Gastroesophageal sphincter (tissue), 4 donors: Measurements from ENCODE around the gene DST. TPM values are rescaled to one million over a fixed set of nuclear protein-coding genes. Genes with fewer than 3 reads are reported as not detected.

Experiments
- ATAC-seq: fragments of 150-250 bp; one replicate; pipeline ENCODE4 v1.9.1; 2016; ENCODE audit warnings: mild to moderate bottlenecking, moderate library complexity
- H3K27ac ChIP-seq, 4 donors: fragments of 200-600 bp; sonication (generic) in 3 of 4; 1 replicate in 3 of 4; 2 replicates in 1 of 4; pipeline ENCODE4 v1.5.1; 2016 to 2019
- H3K27me3 ChIP-seq: fragments of 200-600 bp; sonication (generic); one replicate; pipeline ENCODE4 v1.5.1; 2019
- H3K36me3 ChIP-seq, 2 donors: fragments of 200-600 bp; sonication (generic); one replicate each; pipeline ENCODE4 v1.5.1; 2019; ENCODE audit warnings: control low read depth in 1 of 2
- H3K4me1 ChIP-seq, 3 donors: fragments of 200-600 bp; sonication (generic); 1 replicate in 2 of 3; 2 replicates in 1 of 3; pipeline ENCODE4 v1.5.1; 2016 to 2019; ENCODE audit warnings: control low read depth in 2 of 3
- H3K4me3 ChIP-seq, 2 donors: fragments of 200-600 bp; sonication (generic); one replicate each; pipeline ENCODE4 v1.5.1; 2019; ENCODE audit warnings: mild to moderate bottlenecking in 1 of 2, moderate library complexity in 1 of 2
- H3K9me3 ChIP-seq, 3 donors: fragments of 200-600 bp; sonication (generic); one replicate each; pipeline ENCODE4 v1.5.1; 2017 to 2019; ENCODE audit warnings: control low read depth in 2 of 3
- EP300 ChIP-seq: sonication (generic); formaldehyde crosslinking; IDR thresholded peaks from one replicate; pipeline ENCODE4 v1.6.1; 2017; ENCODE audit warnings: antibody characterized with exemption, mild to moderate bottlenecking
- POLR2A ChIP-seq, 2 donors: fragments of 450-650 bp; IDR thresholded peaks; one replicate each; pipeline ENCODE4 v1.6.1; 2017; ENCODE audit warnings: antibody characterized with exemption in 2 of 2, mild to moderate bottlenecking in 2 of 2, moderate library complexity in 1 of 2
- POLR2AphosphoS5 ChIP-seq: sonication (generic); formaldehyde crosslinking; IDR thresholded peaks from one replicate; pipeline ENCODE4 v1.6.1; 2017; ENCODE audit warnings: antibody characterized with exemption
- WGBS, 2 donors: methylation state at CpG; one replicate each; pipeline ENCODE4 v1.1.5; 2018; ENCODE audit warnings: low coverage in 1 of 2; 5-methylcytosine and 5-hydroxymethylcytosine counted together
- total RNA-seq, 4 donors: library from RNA; depleted of rRNA; stranded (reverse); fragments of >200 nt; gene quantifications; one replicate each; pipeline ENCODE4 v1.1.0, GENCODE V29; 2016
- TF ChIP-seq, protein P1 (sequence below), 4 experiments: fragments of 200-600 bp in 2 of 4; fragments of 450-650 bp in 2 of 4; sonication (generic) in 1 of 4; IDR thresholded peaks; one replicate each; pipeline ENCODE4 v1.5.1; 2017 to 2019; ENCODE audit warnings: antibody characterized with exemption in 4 of 4, mild to moderate bottlenecking in 2 of 4, moderate library complexity in 2 of 4

DST gene
- total RNA-seq, 4 donors from 2014 or later, result 442 to 716 (median 661) TPM

DNA sequence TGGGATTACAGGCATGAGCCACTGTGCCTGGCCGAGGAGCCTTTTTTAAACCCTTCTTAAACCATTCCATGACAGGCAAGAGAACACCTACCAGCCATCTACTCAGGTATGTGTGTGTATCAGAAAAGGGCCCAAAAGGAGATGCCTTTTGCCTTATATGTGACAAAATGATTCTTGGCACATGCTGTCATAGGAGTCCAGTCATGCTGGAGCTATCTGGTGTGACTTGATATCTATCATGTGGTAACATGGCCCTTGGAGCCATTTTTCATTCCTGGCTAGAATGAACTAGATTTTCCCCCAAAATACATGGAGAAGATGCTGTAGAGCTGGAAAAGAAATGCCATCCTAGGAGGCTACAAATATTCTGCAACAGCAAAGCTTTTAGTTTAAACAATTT, 129.1 kb downstream of the DST start:
- H3K4me3 ChIP-seq, result no peak overlapping the region
- WGBS, 2 donors, result 86 to 100% methylated on average over 1 of the region's 1 CpG
- peaks cover 36 to 93% (median 44%) of the 10 kb centered on the region in 3 donors for H3K4me1 ChIP-seq
- H3K27me3 ChIP-seq, result no peaks in the 10 kb centered on the region
- H3K36me3 ChIP-seq, result peaks cover 0 to 50% of the 10 kb centered on the region in 2 donors
- peak overlapping the region; percentile 77 to 89 (median 86) for H3K27ac ChIP-seq
- ATAC-seq, result no peak
- TF ChIP-seq, protein P1, sequence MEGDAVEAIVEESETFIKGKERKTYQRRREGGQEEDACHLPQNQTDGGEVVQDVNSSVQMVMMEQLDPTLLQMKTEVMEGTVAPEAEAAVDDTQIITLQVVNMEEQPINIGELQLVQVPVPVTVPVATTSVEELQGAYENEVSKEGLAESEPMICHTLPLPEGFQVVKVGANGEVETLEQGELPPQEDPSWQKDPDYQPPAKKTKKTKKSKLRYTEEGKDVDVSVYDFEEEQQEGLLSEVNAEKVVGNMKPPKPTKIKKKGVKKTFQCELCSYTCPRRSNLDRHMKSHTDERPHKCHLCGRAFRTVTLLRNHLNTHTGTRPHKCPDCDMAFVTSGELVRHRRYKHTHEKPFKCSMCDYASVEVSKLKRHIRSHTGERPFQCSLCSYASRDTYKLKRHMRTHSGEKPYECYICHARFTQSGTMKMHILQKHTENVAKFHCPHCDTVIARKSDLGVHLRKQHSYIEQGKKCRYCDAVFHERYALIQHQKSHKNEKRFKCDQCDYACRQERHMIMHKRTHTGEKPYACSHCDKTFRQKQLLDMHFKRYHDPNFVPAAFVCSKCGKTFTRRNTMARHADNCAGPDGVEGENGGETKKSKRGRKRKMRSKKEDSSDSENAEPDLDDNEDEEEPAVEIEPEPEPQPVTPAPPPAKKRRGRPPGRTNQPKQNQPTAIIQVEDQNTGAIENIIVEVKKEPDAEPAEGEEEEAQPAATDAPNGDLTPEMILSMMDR (IDR thresholded peaks at IDR 0.05), result no peak
- TF ChIP-seq POLR2AphosphoS5 (no peak), POLR2A (IDR thresholded peaks at IDR 0.05) (no peak), EP300 (no peak)
- H3K9me3 ChIP-seq, result no peaks in the 10 kb centered on the region

DNA sequence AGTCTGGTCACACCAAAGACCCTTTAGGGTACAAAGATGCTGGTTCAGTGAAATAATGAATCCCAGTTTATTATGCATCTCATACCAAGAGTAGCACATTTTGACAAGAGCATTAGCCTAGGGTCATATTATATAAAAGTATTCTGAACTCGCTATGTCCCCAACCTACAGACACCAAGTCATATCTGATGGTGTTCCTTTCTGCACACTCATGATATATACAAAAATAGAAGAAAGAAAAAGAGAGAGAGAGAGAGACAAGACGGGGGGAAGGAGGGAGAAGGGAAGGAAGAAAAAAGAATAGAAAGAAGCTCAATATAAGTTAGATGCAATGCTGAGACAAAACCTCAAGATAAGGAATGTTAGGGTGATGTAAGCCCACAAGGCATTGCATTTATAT, 131.1 kb downstream of the DST start:
- ATAC-seq, result no peak
- Histone ChIP-seq H3K4me3 (no peak overlapping the region), H3K36me3 (peaks cover 0 to 60% of the 10 kb centered on the region in 2 donors), H3K9me3 (no peaks in the 10 kb centered on the region), H3K27me3 (no peaks in the 10 kb centered on the region), H3K4me1 (peaks cover 30 to 93% (median 44%) of the 10 kb centered on the region in 3 donors), H3K27ac (peak overlapping the region; percentile 78 to 88 (median 81))
- 15 to 52% methylated on average over 2 of the region's 2 CpGs for WGBS, 2 donors
- no peak for TF ChIP-seq POLR2A (IDR thresholded peaks at IDR 0.05)
- no peak for TF ChIP-seq EP300
- TF ChIP-seq, protein P1 (IDR thresholded peaks at IDR 0.05), result no peak

DNA sequence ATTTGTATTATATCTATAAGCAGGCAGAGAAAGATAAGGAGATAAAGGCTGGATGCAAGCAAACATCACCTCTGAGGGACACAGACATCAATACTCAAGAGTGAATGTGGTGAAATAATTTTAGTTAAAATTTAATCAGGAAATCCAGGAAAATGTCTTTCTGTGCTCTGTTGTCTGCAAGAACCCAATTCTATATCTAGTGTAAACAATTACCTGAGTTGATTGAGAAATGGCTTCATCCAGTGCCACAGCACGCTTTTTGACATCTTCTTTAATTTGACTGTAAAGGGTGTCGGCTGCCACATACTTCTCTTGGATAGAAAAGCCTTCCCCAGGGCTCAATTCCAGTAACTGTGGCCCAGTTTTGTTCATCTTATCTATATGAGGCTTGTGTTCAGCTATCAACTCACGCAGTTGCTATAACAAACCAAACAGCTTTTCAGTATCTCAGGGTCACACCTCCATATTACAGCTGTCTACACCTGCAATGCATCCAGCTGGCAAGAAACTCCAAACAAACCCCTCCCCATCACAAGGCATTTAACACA, 131.6 kb downstream of the DST start:
- Histone ChIP-seq H3K9me3 (no peaks in the 10 kb centered on the region), H3K4me1 (peaks cover 26 to 93% (median 43%) of the 10 kb centered on the region in 3 donors), H3K4me3 (no peak overlapping the region), H3K36me3 (peaks cover 0 to 55% of the 10 kb centered on the region in 2 donors), H3K27ac (peak overlapping the region; percentile 78 to 88 (median 81)), H3K27me3 (no peaks in the 10 kb centered on the region)
- 13 to 30% methylated on average over 3 of the region's 3 CpGs for WGBS, 2 donors
- TF ChIP-seq EP300 (no peak), POLR2AphosphoS5 (peak; percentile 6), POLR2A (IDR thresholded peaks at IDR 0.05) (no peak)
- TF ChIP-seq, protein P1 (IDR thresholded peaks at IDR 0.05), result no peak
- no peak for ATAC-seq

DNA sequence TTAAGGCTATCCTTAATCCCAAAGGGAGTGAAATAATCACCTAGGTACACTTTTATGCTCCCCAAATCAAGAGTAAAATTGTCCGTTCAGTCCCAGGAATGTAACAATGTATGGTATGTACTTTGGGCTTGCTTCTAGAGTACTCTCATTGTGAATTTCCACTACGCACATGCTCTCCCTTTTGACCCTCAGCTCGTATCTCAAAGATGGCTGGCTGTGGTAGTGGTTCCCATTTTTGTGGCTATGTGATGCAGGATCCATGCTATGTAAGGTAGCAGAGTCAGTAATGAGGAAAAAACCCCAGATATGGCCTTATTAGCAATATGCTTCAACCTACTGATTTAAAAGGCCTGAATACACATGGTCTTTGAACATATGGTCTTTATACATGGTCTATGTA, 133.7 kb downstream of the DST start:
- Histone ChIP-seq H3K9me3 (no peaks in the 10 kb centered on the region), H3K36me3 (peaks cover 0 to 50% of the 10 kb centered on the region in 2 donors), H3K27ac (peak overlapping the region; percentile 74 to 88 (median 81)), H3K4me1 (peaks cover 15 to 92% (median 40%) of the 10 kb centered on the region in 3 donors), H3K4me3 (no peak overlapping the region), H3K27me3 (no peaks in the 10 kb centered on the region)
- ATAC-seq, result no peak
- TF ChIP-seq POLR2AphosphoS5 (no peak), POLR2A (IDR thresholded peaks at IDR 0.05) (no peak), EP300 (no peak)
- TF ChIP-seq, protein P1 (IDR thresholded peaks at IDR 0.05), result no peak
- WGBS, 2 donors, result 51 to 53% methylated on average over 3 of the region's 3 CpGs

DNA sequence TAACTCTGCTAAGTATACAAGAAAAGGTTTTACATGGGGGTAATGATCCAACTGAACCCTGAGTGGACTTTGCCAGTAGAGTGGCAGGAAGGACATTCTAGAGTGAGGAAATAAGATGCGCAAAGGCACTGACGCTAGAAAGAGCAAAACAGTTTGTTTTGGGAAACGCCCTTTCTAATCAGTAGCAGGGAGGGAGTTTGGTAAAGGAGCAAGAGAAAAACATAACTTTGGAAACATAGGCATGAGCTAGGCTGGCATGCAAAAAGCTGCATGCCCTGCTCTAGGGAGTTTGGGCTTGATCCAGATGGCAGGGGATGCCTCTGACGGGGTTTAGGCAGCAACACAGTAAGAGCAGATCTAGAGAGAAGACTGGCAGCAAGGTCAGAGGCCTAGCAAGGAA, 135.2 kb downstream of the DST start:
- peaks cover 13 to 83% (median 35%) of the 10 kb centered on the region in 3 donors for H3K4me1 ChIP-seq

More for the DNA sequence above, 135.2 kb downstream of the DST start:
- H3K4me3 ChIP-seq, result no peak overlapping the region
- TF ChIP-seq POLR2AphosphoS5, result no peak
- TF ChIP-seq, protein P1 (IDR thresholded peaks at IDR 0.05), result no peak
- no peak for TF ChIP-seq EP300
- no peak for TF ChIP-seq POLR2A (IDR thresholded peaks at IDR 0.05)
- H3K27ac ChIP-seq, result peak overlapping the region; percentile 74 to 88 (median 81)
- no peak for ATAC-seq
- H3K36me3 ChIP-seq, result peaks cover 0 to 43% of the 10 kb centered on the region in 2 donors
- no peaks in the 10 kb centered on the region for H3K27me3 ChIP-seq
- H3K9me3 ChIP-seq, result no peaks in the 10 kb centered on the region
- WGBS, 2 donors, result 31 to 47% methylated on average over 4 of the region's 4 CpGs
